GM12878 (cell line): ENCODE results near the gene HMOX2.

ENCODE experiments used
- BHLHE40 ChIP-seq, 2 experiments: fragments of 450-650 bp in 1 of 2; IDR thresholded peaks; 2 replicates each; pipeline ENCODE4 v1.6.1; 2011 to 2017; ENCODE audit warnings: low read depth in 2 of 2, borderline replicate concordance in 1 of 2, improper control_type of control experiment in 1 of 2, low read length in 1 of 2, mild to moderate bottlenecking in 1 of 2
- KLF5 ChIP-seq: fragments of 450-650 bp; IDR thresholded peaks from 2 replicates; pipeline ENCODE4 v1.6.1; 2014; ENCODE audit warnings: mild to moderate bottlenecking; ENCODE audit not compliant: partially characterized antibody
- MYB ChIP-seq: fragments of 150-350 bp; IDR thresholded peaks from 2 replicates; pipeline ENCODE4 v1.6.1; 2014; ENCODE audit warnings: mild to moderate bottlenecking, low read depth, low read length, borderline replicate concordance

GRCh38 chr16:4537376-4538343, 61.5 kb downstream of the HMOX2 start:
- TF ChIP-seq MYB (no peak), BHLHE40 (IDR thresholded peaks at IDR 0.05; ENCODE audit: borderline replicate concordance in 1 of 2, low read depth in 2 of 2, low read length in 1 of 2) (no peak; a peak in 1 of 4 replicates), KLF5 (no peak)
